A673 (cell line): ENCODE results near the gene CDH23.

Experiments used
- EZH2 ChIP-seq: fragments of 200-600 bp; sonication (generic); IDR thresholded peaks from 2 replicates; pipeline ENCODE4 v1.6.1; 2017; ENCODE audit warnings: borderline replicate concordance, low read depth, mild to moderate bottlenecking, mixed read lengths, antibody characterized with exemption, low read length; ENCODE audit not compliant: poor library complexity, severe bottlenecking
- TF ChIP-seq, protein P1 (sequence below): fragments of 300-800, 200-600 bp; sonication (generic); conservative IDR thresholded peaks from 2 replicates; pipeline ENCODE4 v1.5.1; 2017; ENCODE audit warnings: low read depth, mild to moderate bottlenecking, antibody characterized with exemption, low read length, moderate library complexity, mixed read lengths

- TF ChIP-seq, protein P1, sequence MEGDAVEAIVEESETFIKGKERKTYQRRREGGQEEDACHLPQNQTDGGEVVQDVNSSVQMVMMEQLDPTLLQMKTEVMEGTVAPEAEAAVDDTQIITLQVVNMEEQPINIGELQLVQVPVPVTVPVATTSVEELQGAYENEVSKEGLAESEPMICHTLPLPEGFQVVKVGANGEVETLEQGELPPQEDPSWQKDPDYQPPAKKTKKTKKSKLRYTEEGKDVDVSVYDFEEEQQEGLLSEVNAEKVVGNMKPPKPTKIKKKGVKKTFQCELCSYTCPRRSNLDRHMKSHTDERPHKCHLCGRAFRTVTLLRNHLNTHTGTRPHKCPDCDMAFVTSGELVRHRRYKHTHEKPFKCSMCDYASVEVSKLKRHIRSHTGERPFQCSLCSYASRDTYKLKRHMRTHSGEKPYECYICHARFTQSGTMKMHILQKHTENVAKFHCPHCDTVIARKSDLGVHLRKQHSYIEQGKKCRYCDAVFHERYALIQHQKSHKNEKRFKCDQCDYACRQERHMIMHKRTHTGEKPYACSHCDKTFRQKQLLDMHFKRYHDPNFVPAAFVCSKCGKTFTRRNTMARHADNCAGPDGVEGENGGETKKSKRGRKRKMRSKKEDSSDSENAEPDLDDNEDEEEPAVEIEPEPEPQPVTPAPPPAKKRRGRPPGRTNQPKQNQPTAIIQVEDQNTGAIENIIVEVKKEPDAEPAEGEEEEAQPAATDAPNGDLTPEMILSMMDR: no peak
- no peak for TF ChIP-seq EZH2
These were observed 17.5 kb upstream of the CDH23 start for GRCh38 chr10:71379118-71379766.
